AG08395 (cell line): ENCODE data around the gene TMEM156.
"Not testable (repeated sequence)": the region's sequence is repeated elsewhere in the genome, so short reads cannot be mapped to it uniquely, and the experiment has no call there.

Experiments
- DNase-seq: peaks from one replicate; pipeline ENCODE4 v3.0.0; 2012; ENCODE audit warnings: mixed read lengths, low spot score

Gene TMEM156

GRCh38 chr4:39043058-39043860 lies 11.1 kb upstream of the TMEM156 start:
- no peak for DNase-seq

GRCh38 chr4:39042366-39042765 lies 10.2 kb upstream of the TMEM156 start:
- DNase-seq, result no peak

- no peak for DNase-seq
Observed at GRCh38 chr4:39039108-39039507, 6.9 kb upstream of the TMEM156 start.

GRCh38 chr4:39037941-39038340 lies 5.7 kb upstream of the TMEM156 start:
- DNase-seq, result no peak

- no peak for DNase-seq
Observed at GRCh38 chr4:39037491-39037825, 5.2 kb upstream of the TMEM156 start.

- no peak for DNase-seq
Observed at GRCh38 chr4:39036172-39036571, 4.0 kb upstream of the TMEM156 start.

GRCh38 chr4:39031590-39032020 lies 604 bp downstream of the TMEM156 start:
- not testable (repeated sequence) for DNase-seq

GRCh38 chr4:39030725-39031124 lies 1.5 kb downstream of the TMEM156 start:
- no peak for DNase-seq

GRCh38 chr4:39029752-39030694 lies 2.2 kb downstream of the TMEM156 start:
- DNase-seq, result no peak

GRCh38 chr4:39026096-39026495 lies 6.1 kb downstream of the TMEM156 start:
- DNase-seq, result no peak

GRCh38 chr4:39025552-39026085 lies 6.6 kb downstream of the TMEM156 start:
- no peak for DNase-seq

GRCh38 chr4:39024311-39024865 lies 7.8 kb downstream of the TMEM156 start:
- no peak for DNase-seq

GRCh38 chr4:39023059-39023458 lies 9.2 kb downstream of the TMEM156 start:
- DNase-seq, result no peak

GRCh38 chr4:39022241-39022640 lies 10.0 kb downstream of the TMEM156 start:
- DNase-seq, result no peak

- DNase-seq, result no peak
Observed at GRCh38 chr4:39021631-39022030, 10.6 kb downstream of the TMEM156 start.

GRCh38 chr4:39020130-39020529 lies 12.1 kb downstream of the TMEM156 start:
- no peak for DNase-seq

GRCh38 chr4:39014028-39014427 lies 18.2 kb downstream of the TMEM156 start:
- no peak for DNase-seq

- no peak for DNase-seq
Observed at GRCh38 chr4:39004758-39005157, 27.5 kb downstream of the TMEM156 start.

GRCh38 chr4:39002058-39002457 lies 30.2 kb downstream of the TMEM156 start:
- not testable (repeated sequence) for DNase-seq

- no peak for DNase-seq
Observed at GRCh38 chr4:38995660-38996005, 36.6 kb downstream of the TMEM156 start.

- DNase-seq, result no peak
Observed at GRCh38 chr4:38994135-38994534, 38.1 kb downstream of the TMEM156 start.

GRCh38 chr4:38993683-38994082 lies 38.5 kb downstream of the TMEM156 start:
- DNase-seq, result no peak

GRCh38 chr4:38990241-38990640 lies 42.0 kb downstream of the TMEM156 start:
- no peak for DNase-seq
